ENCODE data around the gene RNF181. TPM values are rescaled to one million over a fixed set of nuclear protein-coding genes. Genes with fewer than 3 reads are reported as not detected.

RNF181 gene
- total and polyA plus RNA-seq, 2 of the 13 experiments (the other 11 are each of a cell fraction or from before 2014, with no cell fraction given): 224 to 578 TPM

GRCh38 chr2:85588236-85588635, 7.3 kb upstream of the RNF181 start (continued):
- TF ChIP-seq ZBTB40 (IDR thresholded peaks at IDR 0.05) (no peak), ZBTB40 (CRISPR knock-in tag; IDR thresholded peaks at IDR 0.05) (no peak), TFAP4 (IDR thresholded peaks at IDR 0.05; ENCODE audit: borderline replicate concordance, low read depth) (no peak), IKZF1 (IDR thresholded peaks at IDR 0.05) (no peak), STAT6 (CRISPR knock-in tag; IDR thresholded peaks at IDR 0.05; ENCODE audit: borderline replicate concordance) (no peak)
